H1 (cell line): ENCODE measurements around the gene MOK. TPM values are rescaled to one million over a fixed set of nuclear protein-coding genes. Genes with fewer than 3 reads are reported as not detected.

Experiments
- MAFK ChIP-seq: IDR thresholded peaks from 2 replicates; pipeline ENCODE4 v1.6.1; 2012; ENCODE audit warnings: low read depth, mild to moderate bottlenecking, improper control_type of control experiment, low read length
- polyA plus RNA-seq, 7 experiments: library from polyadenylated mRNA; depleted of rRNA in 3 of 7; stranded (reverse) in 5 of 7; unstranded in 2 of 7; fragments of >200 nt in 5 of 7; fragments of 200-250 nt in 2 of 7; gene quantifications; 1 replicate in 5 of 7; 2 replicates in 1 of 7; 4 replicates in 1 of 7; pipeline versions ENCODE4 v1.2.1 to v1.2.3, GENCODE V29; 2011 to 2013; ENCODE audit warnings: missing spikeins in 2 of 7, mixed read lengths in 2 of 7
- total RNA-seq: library from RNA; stranded (reverse); fragmentation: NEBNext Ultra II Directional; extraction: Animal tissue kit (Norgen Biotek cat#: 25700); gene quantifications from 2 replicates; pipeline ENCODE4 v1.2.1, GENCODE V29; 2021
- TF ChIP-seq, protein P1 (sequence below): IDR thresholded peaks from 2 replicates; pipeline ENCODE4 v1.6.1; 2012; ENCODE audit warnings: inconsistent platforms
- TF ChIP-seq, protein P2 (sequence below): IDR thresholded peaks from 2 replicates; pipeline ENCODE4 v1.6.1; 2012; ENCODE audit warnings: low read length, inconsistent platforms

The MOK gene
- total and polyA plus RNA-seq, 2 of the 8 experiments (the other 6 are each of a cell fraction or from before 2014, with no cell fraction given): 2.1 to 2.5 TPM

DNA sequence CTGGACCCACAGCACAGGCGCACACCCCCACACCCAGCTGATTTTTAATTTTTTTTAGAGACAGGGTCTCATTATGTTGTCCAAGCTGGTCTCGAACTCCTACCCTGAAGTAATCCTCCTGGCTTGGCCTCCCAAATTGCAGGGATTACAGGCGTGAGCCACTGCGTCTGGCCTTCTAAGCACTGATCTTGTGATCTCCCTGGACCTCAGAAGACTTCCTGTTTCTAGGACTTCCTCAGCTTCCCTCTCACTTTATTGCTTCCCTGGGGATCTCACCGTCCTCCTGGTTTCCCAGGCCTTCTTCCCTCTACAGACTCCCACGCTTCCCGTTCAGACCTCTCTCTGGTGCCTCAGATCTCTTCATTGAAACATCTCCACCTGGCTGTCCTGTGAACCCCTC lies 28.4 kb upstream of the MOK start (continued):
- TF ChIP-seq, protein P1, sequence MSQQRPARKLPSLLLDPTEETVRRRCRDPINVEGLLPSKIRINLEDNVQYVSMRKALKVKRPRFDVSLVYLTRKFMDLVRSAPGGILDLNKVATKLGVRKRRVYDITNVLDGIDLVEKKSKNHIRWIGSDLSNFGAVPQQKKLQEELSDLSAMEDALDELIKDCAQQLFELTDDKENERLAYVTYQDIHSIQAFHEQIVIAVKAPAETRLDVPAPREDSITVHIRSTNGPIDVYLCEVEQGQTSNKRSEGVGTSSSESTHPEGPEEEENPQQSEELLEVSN: no peak
- TF ChIP-seq, protein P2, sequence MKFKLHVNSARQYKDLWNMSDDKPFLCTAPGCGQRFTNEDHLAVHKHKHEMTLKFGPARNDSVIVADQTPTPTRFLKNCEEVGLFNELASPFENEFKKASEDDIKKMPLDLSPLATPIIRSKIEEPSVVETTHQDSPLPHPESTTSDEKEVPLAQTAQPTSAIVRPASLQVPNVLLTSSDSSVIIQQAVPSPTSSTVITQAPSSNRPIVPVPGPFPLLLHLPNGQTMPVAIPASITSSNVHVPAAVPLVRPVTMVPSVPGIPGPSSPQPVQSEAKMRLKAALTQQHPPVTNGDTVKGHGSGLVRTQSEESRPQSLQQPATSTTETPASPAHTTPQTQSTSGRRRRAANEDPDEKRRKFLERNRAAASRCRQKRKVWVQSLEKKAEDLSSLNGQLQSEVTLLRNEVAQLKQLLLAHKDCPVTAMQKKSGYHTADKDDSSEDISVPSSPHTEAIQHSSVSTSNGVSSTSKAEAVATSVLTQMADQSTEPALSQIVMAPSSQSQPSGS: no peak
- no peak for TF ChIP-seq MAFK
- TF ChIP-seq, all 59 proteins: peak for 0
